Fibroblast of villous mesenchyme (primary cell): ENCODE data around the gene STRADA. TPM values are rescaled to one million over a fixed set of nuclear protein-coding genes. Genes with fewer than 3 reads are reported as not detected.

Experiments
- DNase-seq: peaks from one replicate; pipeline ENCODE4 v3.0.0-alpha.2; 2010; ENCODE audit warnings: low read depth
- H3K4me3 ChIP-seq: 2 replicates; pipeline ENCODE4 v1.5.1; 2011; ENCODE audit warnings: low read depth, mild to moderate bottlenecking, low read length
- CTCF ChIP-seq: IDR thresholded peaks from 2 replicates; pipeline ENCODE4 v1.5.1; 2012; ENCODE audit warnings: low read depth, mild to moderate bottlenecking, low read length; ENCODE audit not compliant: insufficient read depth
- total RNA-seq: library from RNA; depleted of rRNA; stranded (reverse); fragments of >200 nt; gene quantifications from 2 replicates; pipeline ENCODE4 v1.2.3, GENCODE V29; 2012

The STRADA gene
- total RNA-seq, 1 donor: 25.0 TPM

GRCh38 chr17:63698886-63699637, 42.5 kb downstream of the STRADA start:
- DNase-seq: peak; percentile 28
- H3K4me3 ChIP-seq: peak overlapping the region; percentile 57
- TF ChIP-seq CTCF: no peak

DNA sequence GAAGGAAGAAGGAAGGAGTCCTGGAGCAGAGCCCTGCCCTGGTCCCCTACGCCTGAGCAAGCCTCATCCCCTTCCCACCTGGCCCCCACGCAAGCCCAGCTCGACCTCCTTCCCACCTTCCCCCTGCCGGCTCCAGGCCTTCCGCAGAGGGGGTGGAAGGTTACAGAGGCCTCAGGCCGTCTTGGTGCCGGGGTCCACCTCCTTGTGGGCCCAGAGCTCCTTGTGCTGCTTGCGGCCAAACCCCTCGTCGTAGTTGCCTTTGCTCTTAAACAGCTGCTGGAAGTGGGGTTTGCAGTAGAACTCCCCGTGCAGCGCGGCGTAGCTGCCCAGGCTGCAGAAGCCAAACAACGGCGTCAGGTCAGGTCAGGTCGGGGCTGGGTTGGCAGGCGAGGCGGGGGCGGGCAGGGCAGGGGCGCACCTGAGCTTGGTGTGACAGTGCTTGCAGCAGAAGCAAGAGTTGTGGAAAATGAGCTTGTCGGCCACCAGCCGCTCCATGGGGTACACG, 43.2 kb downstream of the STRADA start:
- H3K4me3 ChIP-seq: peak overlapping the region; percentile 57
- TF ChIP-seq CTCF: no peak
- no peak for DNase-seq

- TF ChIP-seq CTCF: peak; percentile 45
- peak; percentile 14 for DNase-seq
- H3K4me3 ChIP-seq: no peak overlapping the region
Measured at GRCh38 chr17:63697341-63698286, 44.0 kb downstream of the STRADA start.

DNA sequence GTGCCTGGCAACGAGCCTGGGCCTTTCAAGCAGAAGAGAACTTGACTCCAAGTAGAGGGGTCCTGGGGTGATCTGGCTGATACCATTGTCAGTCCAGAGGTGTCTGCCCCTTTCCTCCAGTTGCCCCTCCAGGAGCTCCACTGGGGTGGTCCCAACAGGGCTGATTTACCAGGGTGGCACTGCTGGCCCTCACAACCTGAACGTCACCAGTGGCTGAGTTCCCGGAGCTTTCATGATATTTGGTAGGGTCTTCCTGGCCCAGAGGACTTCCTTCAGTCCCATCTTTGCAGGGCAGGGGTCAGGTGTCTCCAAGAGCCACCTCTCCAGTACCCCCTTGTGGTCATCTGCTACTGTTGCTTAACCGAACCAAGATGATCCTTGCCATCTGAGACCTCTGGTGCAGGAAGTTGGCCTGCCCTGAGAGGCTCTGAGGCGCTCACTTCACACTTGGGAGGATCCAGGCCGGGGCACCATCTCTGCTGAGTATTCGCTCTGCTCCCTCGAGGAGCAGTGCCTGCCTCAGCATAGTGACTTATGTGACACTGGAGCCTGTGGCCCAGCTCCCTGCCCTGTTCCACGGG, 45.1 kb downstream of the STRADA start:
- peak; percentile 44 for TF ChIP-seq CTCF
- no peak overlapping the region for H3K4me3 ChIP-seq
- peak; percentile 34 for DNase-seq

- no peak for TF ChIP-seq CTCF
- H3K4me3 ChIP-seq: no peak overlapping the region
- DNase-seq: no peak
Measured at GRCh38 chr17:63695889-63696288, 45.7 kb downstream of the STRADA start.

DNA sequence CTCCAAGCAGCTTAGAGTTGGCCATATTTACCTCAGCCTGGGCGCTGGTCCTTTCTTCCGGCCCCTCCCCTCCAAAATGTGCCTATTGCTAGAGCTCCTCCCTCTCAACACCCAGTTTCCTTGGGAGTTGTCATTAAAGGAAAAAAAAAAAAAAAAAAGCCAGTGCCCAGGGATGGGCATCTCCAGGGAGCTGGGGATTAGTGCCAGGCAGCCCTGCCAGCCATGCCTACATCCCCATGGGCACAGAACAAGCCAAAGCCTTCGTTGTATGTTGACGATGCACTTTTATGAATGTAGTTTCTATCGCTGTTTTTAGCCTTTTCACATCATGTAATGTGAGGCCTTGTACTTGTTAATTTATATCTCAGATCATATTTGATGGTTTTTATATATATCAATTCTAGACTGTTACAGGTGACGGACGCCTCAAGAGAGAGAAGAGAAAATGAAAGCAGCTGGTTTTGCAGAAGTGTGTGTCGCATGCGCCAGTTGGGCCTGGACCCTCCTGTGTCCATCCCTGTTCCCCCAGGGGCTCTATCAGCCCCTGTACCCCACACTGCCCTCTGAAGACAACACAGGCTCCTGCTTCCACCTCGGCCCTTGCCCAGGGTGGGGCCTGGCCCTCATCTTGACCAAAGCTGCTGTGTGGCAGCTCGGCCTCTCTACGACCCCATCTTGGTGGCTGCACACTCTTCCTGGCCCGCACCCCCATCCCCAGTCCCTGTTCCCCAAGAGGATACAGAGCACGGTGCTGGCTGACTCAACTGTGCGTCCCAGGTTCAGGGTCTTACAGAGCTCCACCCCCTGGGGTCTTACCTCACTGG, 46.4 kb downstream of the STRADA start:
- H3K4me3 ChIP-seq: no peak overlapping the region
- no peak for DNase-seq
- TF ChIP-seq CTCF: no peak
